Heart left ventricle (tissue), 16 donors: ENCODE measurements around the gene SERINC2. TPM values are rescaled to one million over a fixed set of nuclear protein-coding genes. Genes with fewer than 3 reads are reported as not detected.

Source experiments
- ATAC-seq, 4 donors: fragments of 200-7000 bp; cut with Tn5 transposase; one replicate each; pipeline ENCODE4 v1.9.1; 2020 to 2022; ENCODE audit warnings: moderate library complexity in 4 of 4, mild to moderate bottlenecking in 3 of 4, moderate number of reproducible peaks in 1 of 4
- DNase-seq, 5 donors: peaks; one replicate each; pipeline ENCODE4 v3.0.0-alpha.2; 2020
- H3K27ac ChIP-seq, 12 donors: fragments of 200-600 bp; sonication (generic) in 4 of 12; one replicate each; pipeline versions ENCODE4 v1.5.0 to v1.8.0; 2016 to 2022; ENCODE audit warnings: mild to moderate bottlenecking in 2 of 12
- H3K27me3 ChIP-seq, 9 donors: fragments of 200-600 bp; sonication (generic) in 2 of 9; one replicate each; pipeline versions ENCODE4 v1.5.1 to v1.8.0; 2016 to 2022; ENCODE audit warnings: mild to moderate bottlenecking in 3 of 9
- H3K36me3 ChIP-seq, 9 donors: fragments of 200-600 bp; sonication (generic) in 2 of 9; one replicate each; pipeline versions ENCODE4 v1.5.0 to v1.8.0; 2018 to 2022; ENCODE audit warnings: mild to moderate bottlenecking in 2 of 9
- H3K4me1 ChIP-seq, 12 donors: fragments of 200-600 bp; sonication (generic) in 4 of 12; one replicate each; pipeline versions ENCODE4 v1.5.0 to v1.8.0; 2016 to 2022; ENCODE audit warnings: mild to moderate bottlenecking in 3 of 12
- H3K4me3 ChIP-seq, 12 donors: fragments of 200-600 bp; sonication (generic) in 4 of 12; one replicate each; pipeline versions ENCODE4 v1.5.0 to v1.8.0; 2017 to 2022; ENCODE audit warnings: mild to moderate bottlenecking in 9 of 12, moderate library complexity in 4 of 12
- H3K9me3 ChIP-seq, 12 donors: fragments of 200-600 bp; sonication (generic) in 4 of 12; one replicate each; pipeline versions ENCODE4 v1.5.0 to v1.8.0; 2016 to 2022; ENCODE audit warnings: mild to moderate bottlenecking in 1 of 12
- POLR2A ChIP-seq, 2 donors: fragments of 450-650 bp; IDR thresholded peaks; one replicate each; pipeline ENCODE4 v1.6.1; 2017; ENCODE audit warnings: antibody characterized with exemption in 2 of 2, mild to moderate bottlenecking in 2 of 2, moderate library complexity in 2 of 2
- WGBS, 4 donors: extraction: QIAGEN DNeasy Blood & Tissue Kit in 2 of 4; methylation state at CpG; one replicate each; pipeline versions ENCODE4 v1.1.5 to v1.1.7; 2013 to 2018; 5-methylcytosine and 5-hydroxymethylcytosine counted together
- intact Hi-C, 10 donors: fragments of 100-400 bp; cut with DNase I; formaldehyde crosslinking; loops; one replicate each; pipeline versions ENCODE4 v1.11.1 to v1.14.2; 2022
- polyA plus RNA-seq, 2 donors: library from polyadenylated mRNA; stranded (reverse); fragments of 200-250 nt; gene quantifications; one replicate each; pipeline ENCODE4 v1.2.3, GENCODE V29; 2013
- total RNA-seq, 9 donors: library from RNA; depleted of rRNA in 2 of 9; stranded (reverse); fragments of >200 nt in 2 of 9; fragmentation: NEBNext Ultra II Directional in 3 of 9; extraction: Animal tissue kit (Norgen Biotek cat#: 25700) in 3 of 9; gene quantifications; one replicate each; pipeline versions ENCODE4 v1.1.0 to v1.2.4, GENCODE V29; 2016 to 2023
- TF ChIP-seq, protein P1 (sequence below), 12 donors: fragments of 200-600 bp; sonication (generic) in 4 of 12; IDR thresholded peaks; one replicate each; pipeline versions ENCODE4 v1.5.0 to v1.8.0; 2018 to 2022; ENCODE audit warnings: antibody characterized with exemption in 12 of 12, mild to moderate bottlenecking in 5 of 12
- donor health status: ischemic (EF 13 %, LVEDD 7.1; RV severe dilation, severe dysfunction).
- donor health status: healthy with polysubstance abuse.
- donor health status: DM: no; HTN: yes; CAD: no.
- donor health status: DM: no; HTN: no; CAD: no.
- donor health status: ischemic (EF 25% LVEDD 6.9; RV normal size, moderate dysfunction).
- donor health status: ischemic (EF 25% LVEDD 5.7; RV mildly dilated, moderate dysfunction).
- donor health status: healthy.
- donor health status: DM: yes; HTN: yes; CAD: no.
- donor health status: ischemic (EF 35%, LVEDD 5.7; RV mildly dilated, moderate dysfunction).
- donor health status: nonischemic (EF 11% LVEDD 7.7; RV severe dilation, severe dysfunction).
- donor health status: DM: yes; HTN: yes; CAD: no.
- donor health status: PGD.
- donor health status: ischemic (EF 29% LVEDD 5.4; RV normal size, mild dysfunction).
- donor health status: nonischemic (EF 23%, LVEDD 6.1; RV moderate dilation, normal function).

Gene SERINC2
- total and polyA plus RNA-seq, 11 donors, result 0.94 to 8.5 (median 2.3) TPM

DNA sequence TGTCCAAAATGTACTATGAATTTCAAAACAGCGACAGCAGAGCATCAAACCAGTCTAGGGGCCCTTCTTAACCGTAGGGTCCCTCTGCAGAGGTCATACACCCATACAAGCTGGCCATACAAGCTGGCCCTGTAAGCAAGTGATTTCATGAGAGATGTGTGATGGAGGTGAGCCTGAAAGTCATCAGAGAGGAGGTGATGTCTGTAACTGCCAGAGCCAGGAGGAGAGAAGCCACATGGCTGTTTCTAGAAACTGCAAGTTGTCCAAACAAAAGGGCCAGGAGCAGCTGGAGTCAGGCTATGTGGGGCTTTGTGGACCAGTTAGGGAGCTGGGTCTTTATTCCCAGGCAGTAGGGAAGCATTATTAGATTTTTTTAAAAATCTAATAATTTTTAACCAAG, 14.8 kb upstream of the SERINC2 start:
- H3K4me1 ChIP-seq, result peaks cover 0 to 12% (median 5%) of the 10 kb centered on the region in 12 donors
- no peak overlapping the region for H3K27ac ChIP-seq
- TF ChIP-seq POLR2A (IDR thresholded peaks at IDR 0.05), result no peak
- TF ChIP-seq, protein P1, sequence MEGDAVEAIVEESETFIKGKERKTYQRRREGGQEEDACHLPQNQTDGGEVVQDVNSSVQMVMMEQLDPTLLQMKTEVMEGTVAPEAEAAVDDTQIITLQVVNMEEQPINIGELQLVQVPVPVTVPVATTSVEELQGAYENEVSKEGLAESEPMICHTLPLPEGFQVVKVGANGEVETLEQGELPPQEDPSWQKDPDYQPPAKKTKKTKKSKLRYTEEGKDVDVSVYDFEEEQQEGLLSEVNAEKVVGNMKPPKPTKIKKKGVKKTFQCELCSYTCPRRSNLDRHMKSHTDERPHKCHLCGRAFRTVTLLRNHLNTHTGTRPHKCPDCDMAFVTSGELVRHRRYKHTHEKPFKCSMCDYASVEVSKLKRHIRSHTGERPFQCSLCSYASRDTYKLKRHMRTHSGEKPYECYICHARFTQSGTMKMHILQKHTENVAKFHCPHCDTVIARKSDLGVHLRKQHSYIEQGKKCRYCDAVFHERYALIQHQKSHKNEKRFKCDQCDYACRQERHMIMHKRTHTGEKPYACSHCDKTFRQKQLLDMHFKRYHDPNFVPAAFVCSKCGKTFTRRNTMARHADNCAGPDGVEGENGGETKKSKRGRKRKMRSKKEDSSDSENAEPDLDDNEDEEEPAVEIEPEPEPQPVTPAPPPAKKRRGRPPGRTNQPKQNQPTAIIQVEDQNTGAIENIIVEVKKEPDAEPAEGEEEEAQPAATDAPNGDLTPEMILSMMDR (IDR thresholded peaks at IDR 0.05), result no peak
- ATAC-seq (no peak), DNase-seq (no peak)
- 90 to 94% (median 92%) methylated on average over 2 of the region's 2 CpGs for WGBS, 4 donors
- intact Hi-C loops, result loop anchor here in 6 of 10 donors (5.0 to 10.0 kb wide), 3 partner anchors 147 to 387 kb away; no protein-coding TSS in a partner anchor
- no peaks in the 10 kb centered on the region for H3K9me3 ChIP-seq
- no peaks in the 10 kb centered on the region for H3K36me3 ChIP-seq
- H3K4me3 ChIP-seq, result no peak overlapping the region
- peaks cover 0 to 3% (median 0%) of the 10 kb centered on the region in 9 donors for H3K27me3 ChIP-seq

DNA sequence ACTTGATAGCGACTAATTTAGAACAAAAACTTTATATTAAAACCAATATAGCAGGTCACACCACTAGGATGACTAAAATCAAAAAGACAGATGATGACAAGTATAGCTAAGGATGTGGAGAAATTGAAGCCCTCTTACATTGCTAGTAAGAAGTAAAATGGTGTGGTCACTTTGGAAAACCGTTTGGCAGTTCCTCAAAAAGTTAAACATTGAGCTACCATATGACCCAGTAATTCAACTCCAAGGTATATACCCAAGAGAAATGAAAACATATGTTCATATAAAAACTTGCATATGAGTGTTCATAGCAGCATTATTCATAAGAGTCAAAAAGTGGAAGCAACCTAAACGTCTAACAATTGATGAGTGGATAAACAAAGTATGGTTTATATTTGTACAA, 13.0 kb upstream of the SERINC2 start:
- intact Hi-C loops, result loop anchor here in 6 of 10 donors (5.0 to 10.0 kb wide), 3 partner anchors 145 to 385 kb away; no protein-coding TSS in a partner anchor
- H3K4me3 ChIP-seq, result no peak overlapping the region
- no peak for ATAC-seq
- 66 to 72% (median 69%) methylated on average over 3 of the region's 3 CpGs for WGBS, 4 donors
- H3K27ac ChIP-seq, result no peak overlapping the region
- H3K36me3 ChIP-seq, result no peaks in the 10 kb centered on the region
- DNase-seq, result no peak
- no peaks in the 10 kb centered on the region for H3K9me3 ChIP-seq
- H3K4me1 ChIP-seq, result peaks cover 0 to 1% (median under 1%) of the 10 kb centered on the region in 12 donors
- TF ChIP-seq, protein P1 (IDR thresholded peaks at IDR 0.05), result no peak
- TF ChIP-seq POLR2A (IDR thresholded peaks at IDR 0.05), result no peak
- H3K27me3 ChIP-seq, result peaks cover 0 to under 1% (median 0%) of the 10 kb centered on the region in 9 donors

DNA sequence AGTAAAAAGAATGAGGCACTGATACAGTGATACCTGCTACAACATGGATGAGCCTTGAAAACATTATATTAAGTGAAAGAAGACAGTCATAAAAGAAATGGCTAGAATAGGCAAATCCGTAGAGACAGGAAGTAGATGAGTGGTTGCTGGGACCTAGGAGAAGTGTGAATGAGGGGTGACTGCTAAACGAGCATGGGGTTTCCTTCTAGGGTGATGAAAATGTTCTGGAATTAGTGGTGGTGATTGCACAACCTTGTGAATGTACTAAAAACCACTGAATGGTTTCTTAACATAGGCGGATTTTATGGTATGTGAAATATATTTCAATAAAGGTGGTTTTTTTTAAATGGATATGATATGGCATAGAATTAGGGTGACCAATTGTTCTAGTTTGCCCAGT, 12.6 kb upstream of the SERINC2 start:
- no peak overlapping the region for H3K4me3 ChIP-seq
- ATAC-seq (no peak), DNase-seq (no peak)
- H3K27ac ChIP-seq, result no peak overlapping the region
- H3K4me1 ChIP-seq, result no peaks in the 10 kb centered on the region
- no peaks in the 10 kb centered on the region for H3K36me3 ChIP-seq
- no peaks in the 10 kb centered on the region for H3K27me3 ChIP-seq
- TF ChIP-seq POLR2A (IDR thresholded peaks at IDR 0.05), result no peak
- TF ChIP-seq, protein P1 (IDR thresholded peaks at IDR 0.05), result no peak
- 55 to 56% (median 55%) methylated on average over 3 of the region's 3 CpGs for WGBS, 4 donors
- no peaks in the 10 kb centered on the region for H3K9me3 ChIP-seq
- intact Hi-C loops, result no loop called here

DNA sequence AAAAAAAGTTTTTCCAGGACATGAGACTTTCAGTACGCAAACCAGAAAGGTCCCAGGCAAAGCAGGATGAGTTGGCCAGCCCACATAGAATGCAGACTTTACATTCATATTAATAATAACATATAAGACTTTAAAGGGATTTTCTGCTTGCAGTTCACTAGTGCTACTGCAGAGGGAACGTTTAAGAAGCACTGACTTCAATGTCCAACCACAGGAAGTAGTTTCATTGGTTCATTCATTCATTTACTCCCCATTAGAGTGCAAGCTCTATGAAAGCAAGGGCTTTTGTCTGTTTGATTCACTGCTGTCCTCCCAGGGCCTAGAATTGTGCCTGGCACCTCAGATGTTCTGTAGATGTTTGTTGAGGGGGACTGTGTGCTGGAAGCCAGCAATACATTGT, 11.8 kb upstream of the SERINC2 start:
- Histone ChIP-seq H3K27ac (no peak overlapping the region), H3K27me3 (no peaks in the 10 kb centered on the region), H3K9me3 (no peaks in the 10 kb centered on the region), H3K36me3 (no peaks in the 10 kb centered on the region), H3K4me1 (no peaks in the 10 kb centered on the region), H3K4me3 (no peak overlapping the region)
- no peak for DNase-seq
- no peak for ATAC-seq
- TF ChIP-seq, protein P1 (IDR thresholded peaks at IDR 0.05), result no peak
- no peak for TF ChIP-seq POLR2A (IDR thresholded peaks at IDR 0.05)
- 51 to 62% (median 55%) methylated on average over 2 of the region's 2 CpGs for WGBS, 4 donors
- intact Hi-C loops, result no loop called here
